HepG2 (cell line): Measurements from ENCODE around the gene OR6S1. TPM values are rescaled to one million over a fixed set of nuclear protein-coding genes. Genes with fewer than 3 reads are reported as not detected.

ENCODE experiments used
- ARHGAP35 ChIP-seq: sonication (generic); formaldehyde crosslinking; IDR thresholded peaks from 2 replicates; pipeline ENCODE4 v1.9.0; 2022; ENCODE audit warnings: mild to moderate bottlenecking, inconsistent platforms, moderate library complexity, missing genetic modification reagents, borderline replicate concordance
- BHLHE40 ChIP-seq: IDR thresholded peaks from 2 replicates; pipeline ENCODE4 v1.6.1; 2011; ENCODE audit warnings: low read length, improper control_type of control experiment
- DR1 ChIP-seq: sonication (generic); formaldehyde crosslinking; IDR thresholded peaks from 2 replicates; pipeline ENCODE4 v1.8.0; 2021; ENCODE audit warnings: mild to moderate bottlenecking, missing genetic modification reagents, inconsistent platforms
- ERF ChIP-seq: IDR thresholded peaks from 2 replicates; pipeline ENCODE4 v1.6.1; 2018; ENCODE audit warnings: missing biosample characterization, missing genetic modification reagents
- GZF1 ChIP-seq: sonication (generic); formaldehyde crosslinking; IDR thresholded peaks from 2 replicates; pipeline ENCODE4 v1.5.1; 2020; ENCODE audit warnings: mild to moderate bottlenecking, missing genetic modification reagents
- IKZF4 ChIP-seq: sonication (generic); formaldehyde crosslinking; IDR thresholded peaks from 2 replicates; pipeline ENCODE4 v1.5.1; 2020; ENCODE audit warnings: borderline replicate concordance, mild to moderate bottlenecking, low read depth, missing genetic modification reagents; ENCODE audit errors: not compliant biosample characterization
- KDM4B ChIP-seq: sonication (generic); formaldehyde crosslinking; IDR thresholded peaks from 2 replicates; pipeline ENCODE4 v1.4.0; 2020; ENCODE audit warnings: missing genetic modification reagents
- MAF1 ChIP-seq: sonication (generic); formaldehyde crosslinking; IDR thresholded peaks from 2 replicates; pipeline ENCODE4 v1.5.0; 2020; ENCODE audit warnings: missing genetic modification reagents, borderline replicate concordance
- PAWR ChIP-seq: sonication (generic); formaldehyde crosslinking; IDR thresholded peaks from 2 replicates; pipeline ENCODE4 v1.4.0; 2020; ENCODE audit warnings: missing genetic modification reagents, mild to moderate bottlenecking, borderline replicate concordance
- RNF2 ChIP-seq: fragments of 450-650 bp; conservative IDR thresholded peaks from 2 replicates; pipeline ENCODE4 v1.6.1; 2016; ENCODE audit warnings: low read depth
- TARDBP ChIP-seq: sonication (generic); formaldehyde crosslinking; IDR thresholded peaks from 2 replicates; pipeline ENCODE4 v1.8.0; 2022; ENCODE audit warnings: mild to moderate bottlenecking, missing genetic modification reagents
- THAP7 ChIP-seq: sonication (generic); formaldehyde crosslinking; IDR thresholded peaks from 2 replicates; pipeline ENCODE4 v1.8.1; 2023; ENCODE audit warnings: mild to moderate bottlenecking, missing genetic modification reagents
- TMF1 ChIP-seq: sonication (generic); formaldehyde crosslinking; IDR thresholded peaks from 2 replicates; pipeline ENCODE4 v1.8.1; 2022; ENCODE audit warnings: low read depth, missing genetic modification reagents
- ZFP91 ChIP-seq: sonication (generic); formaldehyde crosslinking; IDR thresholded peaks from 2 replicates; pipeline ENCODE4 v1.9.0; 2022; ENCODE audit warnings: missing genetic modification reagents, mild to moderate bottlenecking, borderline replicate concordance
- ZNF124 ChIP-seq: sonication (generic); formaldehyde crosslinking; IDR thresholded peaks from 2 replicates; pipeline ENCODE4 v1.4.0; 2020; ENCODE audit warnings: missing genetic modification reagents
- ZNF503 ChIP-seq: sonication (generic); formaldehyde crosslinking; IDR thresholded peaks from 2 replicates; pipeline ENCODE4 v1.4.0; 2020; ENCODE audit warnings: missing genetic modification reagents
- ZNF567 ChIP-seq: sonication (generic); formaldehyde crosslinking; IDR thresholded peaks from 2 replicates; pipeline ENCODE4 v1.8.1; 2023; ENCODE audit warnings: mild to moderate bottlenecking, missing genetic modification reagents, borderline replicate concordance
- ZNF574 ChIP-seq: sonication (generic); formaldehyde crosslinking; IDR thresholded peaks from 2 replicates; pipeline ENCODE4 v1.4.0; 2020; ENCODE audit warnings: missing genetic modification reagents
- ZNF615 ChIP-seq: sonication (generic); formaldehyde crosslinking; IDR thresholded peaks from 2 replicates; pipeline ENCODE4 v1.5.0; 2020; ENCODE audit warnings: mild to moderate bottlenecking, missing genetic modification reagents, borderline replicate concordance
- ZNF644 ChIP-seq: IDR thresholded peaks from 2 replicates; pipeline ENCODE4 v1.6.1; 2016; ENCODE audit warnings: low read depth
- ZSCAN30 ChIP-seq: sonication (generic); formaldehyde crosslinking; IDR thresholded peaks from 2 replicates; pipeline ENCODE4 v1.5.0; 2020; ENCODE audit warnings: mild to moderate bottlenecking, missing genetic modification reagents
- polyA plus RNA-seq, 8 experiments: library from polyadenylated mRNA; depleted of rRNA in 3 of 8; stranded (reverse) in 7 of 8; unstranded in 1 of 8; fragments of >200 nt; fragmentation: Illumina TruSeq in 4 of 8; extraction: Trizol in 4 of 8; gene quantifications; 2 replicates each; pipeline versions ENCODE4 v1.2.1 to v1.2.3, GENCODE V29; 2011 to 2016; ENCODE audit warnings: low read depth in 4 of 8, missing spikeins in 1 of 8, mixed read lengths in 1 of 8; ENCODE audit not compliant: insufficient read depth in 1 of 8
- total RNA-seq, 5 experiments: library from RNA; depleted of rRNA; stranded (reverse); fragments of >200 nt; fragmentation: Illumina TruSeq; extraction: Trizol; gene quantifications; 2 replicates each; pipeline ENCODE4 v1.2.3, GENCODE V29; 2016; ENCODE audit warnings: low read depth in 1 of 5

OR6S1 gene
- total and polyA plus RNA-seq, 2 of the 13 experiments (the other 11 are each of a cell fraction or from before 2014, with no cell fraction given) = 0.09 TPM; not detected in 1

- TF ChIP-seq ZNF574 (CRISPR knock-in tag) (0 out of 2 replicates have a peak, but pooled peaks have one; percentile 22), ARHGAP35 (no peak), TMF1 (CRISPR knock-in tag) (no peak), DR1 (CRISPR knock-in tag) (no peak), ZNF567 (CRISPR knock-in tag) (no peak), GZF1 (peak; percentile 97), TARDBP (CRISPR knock-in tag) (no peak), PAWR (CRISPR knock-in tag) (no peak), ZNF615 (no peak), ZNF124 (CRISPR knock-in tag) (no peak), IKZF4 (CRISPR knock-in tag) (no peak), ZNF503 (CRISPR knock-in tag) (no peak), ZSCAN30 (CRISPR knock-in tag) (no peak), BHLHE40 (peak; percentile 61), KDM4B (CRISPR knock-in tag) (no peak), MAF1 (CRISPR knock-in tag) (no peak), ZFP91 (0 out of 2 replicates have a peak, but pooled peaks have one; percentile 16), ZNF644 (CRISPR knock-in tag) (no peak), RNF2 (no peak), THAP7 (CRISPR knock-in tag) (no peak), ERF (CRISPR knock-in tag) (no peak)
- TF ChIP-seq, all 625 proteins: peak for 6
Observed at GRCh38 chr14:20652996-20653975, 11.8 kb upstream of the OR6S1 start (continued).
